ENCODE results near the gene ZXDC. TPM values are rescaled to one million over a fixed set of nuclear protein-coding genes. Genes with fewer than 3 reads are reported as not detected.

The ZXDC gene
- total RNA-seq, 1 donor from 2014 or later = 25.4 TPM

- peaks cover 4% of the 10 kb centered on the region for H3K36me3 Mint-ChIP-seq (ENCODE audit: low read depth, unreplicated experiment)
- peaks cover 10% of the 10 kb centered on the region for H3K4me1 Mint-ChIP-seq (ENCODE audit: unreplicated experiment)
- DNase-seq (ENCODE audit: low spot score) = no peak
- no peak for TF ChIP-seq CTCF (IDR thresholded peaks at IDR 0.05; ENCODE audit: unreplicated experiment)
- peaks cover 9% of the 10 kb centered on the region for H3K27me3 Mint-ChIP-seq (ENCODE audit: unreplicated experiment)
- H3K9me3 Mint-ChIP-seq (ENCODE audit: unreplicated experiment) = no peaks in the 10 kb centered on the region
- H3K4me3 Mint-ChIP-seq (ENCODE audit: unreplicated experiment) = no peak overlapping the region
- H3K27ac Mint-ChIP-seq (ENCODE audit: unreplicated experiment) = no peak overlapping the region
These were observed 7.0 kb upstream of the ZXDC start for GRCh38 chr3:126482503-126483255.

GRCh38 chr3:126481808-126482502, 6.3 kb upstream of the ZXDC start:
- Mint-ChIP-seq H3K4me1 (ENCODE audit: unreplicated experiment) (peaks cover 10% of the 10 kb centered on the region), H3K27ac (ENCODE audit: unreplicated experiment) (no peak overlapping the region), H3K36me3 (ENCODE audit: low read depth, unreplicated experiment) (peaks cover 4% of the 10 kb centered on the region), H3K4me3 (ENCODE audit: unreplicated experiment) (no peak overlapping the region), H3K27me3 (ENCODE audit: unreplicated experiment) (peaks cover 9% of the 10 kb centered on the region), H3K9me3 (ENCODE audit: unreplicated experiment) (no peaks in the 10 kb centered on the region)
- no peak for TF ChIP-seq CTCF (IDR thresholded peaks at IDR 0.05; ENCODE audit: unreplicated experiment)
- no peak for DNase-seq (ENCODE audit: low spot score)

- Mint-ChIP-seq H3K4me3 (ENCODE audit: unreplicated experiment) (no peak overlapping the region), H3K27ac (ENCODE audit: unreplicated experiment) (no peak overlapping the region), H3K27me3 (ENCODE audit: unreplicated experiment) (peaks cover 13% of the 10 kb centered on the region), H3K4me1 (ENCODE audit: unreplicated experiment) (peaks cover 6% of the 10 kb centered on the region), H3K9me3 (ENCODE audit: unreplicated experiment) (no peaks in the 10 kb centered on the region), H3K36me3 (ENCODE audit: low read depth, unreplicated experiment) (peaks cover 4% of the 10 kb centered on the region)
- DNase-seq (ENCODE audit: low spot score) = no peak
- no peak for TF ChIP-seq CTCF (IDR thresholded peaks at IDR 0.05; ENCODE audit: unreplicated experiment)
These were observed 5.2 kb upstream of the ZXDC start for GRCh38 chr3:126480861-126481260.

- H3K4me1 Mint-ChIP-seq (ENCODE audit: unreplicated experiment) = peaks cover 6% of the 10 kb centered on the region
These were observed 4.5 kb upstream of the ZXDC start for GRCh38 chr3:126480206-126480605.

More at GRCh38 chr3:126480206-126480605, 4.5 kb upstream of the ZXDC start:
- Mint-ChIP-seq H3K36me3 (ENCODE audit: low read depth, unreplicated experiment) (peaks cover 4% of the 10 kb centered on the region), H3K4me3 (ENCODE audit: unreplicated experiment) (no peak overlapping the region), H3K9me3 (ENCODE audit: unreplicated experiment) (no peaks in the 10 kb centered on the region), H3K27ac (ENCODE audit: unreplicated experiment) (no peak overlapping the region), H3K27me3 (ENCODE audit: unreplicated experiment) (peaks cover 13% of the 10 kb centered on the region)
- no peak for TF ChIP-seq CTCF (IDR thresholded peaks at IDR 0.05; ENCODE audit: unreplicated experiment)
- no peak for DNase-seq (ENCODE audit: low spot score)
